Glomerular visceral epithelial cell (primary cell): ENCODE results near the gene RALGPS1.

Experiments used
- DNase-seq: peaks from one replicate; pipeline ENCODE4 v3.0.0-alpha.2; 2016; ENCODE audit errors: extremely low spot score

The RALGPS1 gene

DNA sequence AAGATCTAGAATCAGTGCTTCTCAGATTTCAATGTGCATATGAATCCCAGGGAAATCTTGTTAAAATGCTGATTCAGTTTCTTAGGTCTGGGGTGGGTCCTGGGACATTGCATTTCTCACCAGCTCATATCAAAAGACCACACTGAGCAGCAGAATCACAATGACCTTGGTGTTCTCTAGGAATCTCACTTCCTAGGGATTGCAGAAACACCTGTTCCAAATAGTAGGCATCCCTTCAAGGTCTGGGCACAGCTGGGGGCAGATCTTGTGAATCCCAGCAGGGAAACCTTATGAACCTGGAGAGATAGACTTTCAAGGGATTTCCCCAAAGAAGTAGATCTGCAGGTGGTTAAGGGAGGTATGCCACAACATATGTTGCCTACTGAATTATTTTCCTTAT is 341.1 kb downstream of the RALGPS1 start:
- DNase-seq = no peak

DNA sequence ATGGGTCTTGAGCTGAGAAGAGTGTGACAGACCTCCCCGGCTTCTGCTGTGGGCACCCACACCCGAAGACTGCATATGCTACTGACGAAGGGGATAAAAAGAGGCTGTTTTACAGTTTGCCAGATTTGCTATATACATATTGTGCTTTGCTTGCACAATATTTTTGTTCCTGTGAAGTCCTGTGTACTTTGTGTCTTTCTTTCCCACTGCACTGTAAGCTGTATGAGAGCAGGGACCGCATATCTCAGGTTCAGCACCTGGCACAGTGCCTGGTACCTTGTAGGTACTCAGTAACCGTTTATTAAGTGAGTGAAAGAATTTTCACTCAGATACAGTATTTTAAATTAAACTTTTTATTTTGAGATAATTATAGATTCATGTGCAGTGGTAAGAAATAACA is 341.7 kb downstream of the RALGPS1 start:
- no peak for DNase-seq

DNA sequence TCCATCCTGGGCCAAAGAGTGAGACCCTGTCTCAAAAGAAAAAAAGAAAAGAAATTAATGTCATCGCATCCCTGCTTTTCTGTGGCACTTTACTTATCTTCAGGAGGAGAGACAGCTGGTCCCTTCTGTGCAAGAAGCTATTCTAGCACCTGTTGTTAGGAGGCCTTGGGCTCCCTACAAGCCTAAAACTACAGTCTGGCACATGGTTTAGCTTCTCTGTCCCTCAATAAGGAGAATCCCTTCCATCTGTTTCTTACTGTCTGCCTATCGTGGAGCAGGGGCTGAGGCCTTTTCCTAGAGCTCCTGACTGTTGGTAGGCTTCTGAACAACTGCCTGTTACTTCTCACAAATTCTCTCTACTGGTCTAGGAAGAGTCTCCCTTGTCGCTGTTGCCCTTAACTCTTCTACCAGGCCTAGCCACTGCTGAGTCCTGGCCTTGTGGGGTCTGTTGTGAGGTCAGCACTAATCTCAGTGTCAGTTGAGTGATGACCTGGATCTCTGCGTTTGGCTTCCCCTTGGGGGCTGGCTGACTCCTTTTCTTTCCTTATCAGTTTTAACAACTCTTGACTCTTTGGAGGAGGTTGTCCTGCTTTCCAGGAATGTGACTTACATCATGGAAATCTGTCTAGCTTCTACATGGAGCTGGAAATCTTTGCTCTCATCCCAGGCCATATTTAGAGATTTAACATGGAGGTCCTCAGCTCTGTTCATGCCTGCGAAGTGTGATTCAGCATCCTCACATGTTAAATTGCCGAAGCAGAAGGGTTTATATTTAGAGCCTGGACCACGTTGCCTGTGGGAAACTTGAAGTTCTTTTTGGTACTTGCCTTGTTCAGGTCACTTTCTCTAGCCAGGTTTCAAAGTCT is 344.3 kb downstream of the RALGPS1 start:
- no peak for DNase-seq

DNA sequence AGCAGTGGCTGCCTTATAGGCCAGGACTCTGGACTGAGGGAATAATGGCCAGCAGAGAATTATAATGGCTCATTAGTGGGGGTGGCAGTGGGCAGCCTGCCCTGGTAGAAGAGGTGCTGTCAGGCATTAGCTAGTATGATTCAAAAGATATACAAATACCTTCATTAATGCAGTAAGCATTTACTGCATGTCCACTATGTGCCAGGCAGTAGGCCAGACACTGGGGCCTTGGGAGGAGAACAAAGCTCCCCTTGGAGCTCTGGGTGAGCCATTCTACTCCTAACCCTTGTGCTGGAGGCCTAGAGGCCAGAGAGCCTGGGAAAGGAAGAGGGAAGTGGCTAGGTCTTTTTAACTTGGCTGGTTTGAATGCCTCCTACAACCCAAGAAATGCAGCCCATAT is 348.0 kb downstream of the RALGPS1 start:
- no peak for DNase-seq

DNA sequence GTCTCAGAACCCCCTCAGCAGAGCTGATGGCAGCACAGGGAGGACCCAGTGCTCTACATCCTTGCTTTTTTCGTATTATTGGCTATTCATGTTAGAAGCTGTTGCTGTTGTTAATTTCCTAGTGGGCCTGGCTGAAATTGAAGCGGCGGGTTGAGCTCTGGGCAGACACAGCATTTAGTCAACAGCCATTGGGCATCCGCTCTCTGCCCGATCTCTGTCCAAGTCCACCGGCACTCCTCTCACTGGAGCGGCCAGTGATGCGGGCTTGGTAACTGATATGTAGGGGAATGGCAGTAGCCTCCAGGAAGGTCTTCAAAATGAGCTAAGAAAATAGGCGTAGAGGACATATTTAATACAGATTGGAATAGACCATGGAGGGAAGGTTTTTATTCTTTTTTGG is 348.7 kb downstream of the RALGPS1 start:
- no peak for DNase-seq

DNA sequence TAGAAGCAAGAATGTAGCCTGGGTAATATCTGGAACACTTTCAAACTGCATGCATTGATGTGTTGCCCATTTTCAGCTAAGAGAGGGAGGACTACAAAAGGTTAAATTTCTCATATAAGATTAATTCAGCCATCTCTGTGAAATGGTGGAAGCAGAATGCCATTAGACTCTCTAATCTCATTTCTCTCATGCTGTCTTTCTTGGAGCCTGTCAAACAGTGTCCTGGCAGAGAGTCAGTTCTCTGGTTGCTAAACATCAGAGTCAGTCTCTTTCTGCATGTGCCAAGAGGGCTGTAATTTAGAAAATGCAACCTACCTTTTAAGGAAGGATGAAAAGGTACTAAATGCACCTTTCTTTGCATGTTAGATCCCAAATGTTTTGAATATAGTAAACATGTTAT is 349.1 kb downstream of the RALGPS1 start:
- DNase-seq = no peak

DNA sequence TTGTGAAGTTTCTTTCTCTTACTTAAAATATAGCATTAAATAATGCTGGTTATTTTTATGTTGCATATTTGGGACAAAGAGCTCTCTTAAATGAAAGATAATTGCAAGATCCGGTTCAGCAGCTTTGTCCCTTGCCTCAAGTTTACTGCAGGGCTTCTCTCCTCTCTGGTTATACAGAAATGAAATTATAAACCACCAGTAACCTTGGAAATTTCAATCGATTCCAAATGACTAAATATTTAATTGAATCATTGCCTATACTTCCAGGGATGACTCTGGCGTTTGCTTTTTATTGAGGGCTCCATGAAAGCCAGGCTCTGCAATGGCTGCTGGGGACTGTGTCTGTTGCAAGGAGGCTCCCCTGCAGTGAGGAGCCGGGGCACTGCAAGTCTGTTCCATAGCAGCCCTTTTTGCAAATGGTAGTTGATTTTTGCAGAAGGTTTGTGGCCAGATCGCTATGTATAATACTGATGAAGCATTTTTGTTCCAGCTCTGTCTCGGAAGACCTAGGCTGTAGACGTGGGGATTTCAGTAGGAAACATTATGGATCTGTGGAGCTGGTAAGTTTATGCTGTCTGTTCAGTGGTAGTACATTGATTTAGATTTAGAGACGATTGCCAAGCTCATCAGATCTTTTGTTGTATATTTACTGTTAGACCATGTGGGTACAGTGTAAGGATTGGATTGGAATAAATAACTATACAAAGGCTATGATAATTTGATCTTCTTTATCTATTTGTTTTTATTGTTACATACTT is 350.1 kb downstream of the RALGPS1 start, which contains the start of gene GARNL3:
Gene GARNL3 (plus strand): TSS at position 313 of the 758 bp plus-strand sequence. CDS start 104 bp downstream, at position 417.
- no peak for DNase-seq

DNA sequence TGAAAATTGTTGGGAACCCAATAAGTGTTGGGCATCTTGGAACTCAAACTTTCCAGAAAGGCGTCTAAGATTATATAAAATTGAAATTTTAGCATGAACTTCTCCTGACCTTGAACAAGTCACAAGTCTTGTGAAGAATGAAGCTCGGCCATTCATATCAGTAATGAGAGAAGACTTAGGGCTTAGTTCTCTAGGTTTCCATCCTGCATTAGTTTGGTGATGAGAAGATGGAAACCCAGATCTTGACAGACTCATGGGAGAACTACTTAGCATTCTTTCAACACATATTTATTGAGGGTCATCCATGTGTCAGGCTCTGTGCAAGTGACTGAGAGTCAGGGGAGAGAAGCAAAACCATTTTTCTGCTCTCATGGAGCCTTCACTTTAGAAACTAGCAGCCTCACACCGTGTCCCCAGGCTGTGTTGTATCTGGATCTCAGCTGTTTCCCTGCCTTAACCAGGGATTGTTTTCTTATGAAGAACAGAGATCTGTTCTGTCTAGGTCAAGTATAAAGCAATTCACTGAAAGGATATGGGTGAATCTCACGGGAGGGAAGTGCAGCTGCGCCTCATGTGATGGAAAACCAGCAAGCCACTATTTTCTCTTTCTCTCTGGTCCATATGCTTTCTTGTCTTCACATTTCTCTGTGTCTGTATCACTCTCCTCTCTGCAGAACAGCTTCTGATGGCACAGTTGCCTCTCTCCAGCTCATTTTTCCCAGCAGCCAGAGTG is 353.4 kb downstream of the RALGPS1 start:
- no peak for DNase-seq

DNA sequence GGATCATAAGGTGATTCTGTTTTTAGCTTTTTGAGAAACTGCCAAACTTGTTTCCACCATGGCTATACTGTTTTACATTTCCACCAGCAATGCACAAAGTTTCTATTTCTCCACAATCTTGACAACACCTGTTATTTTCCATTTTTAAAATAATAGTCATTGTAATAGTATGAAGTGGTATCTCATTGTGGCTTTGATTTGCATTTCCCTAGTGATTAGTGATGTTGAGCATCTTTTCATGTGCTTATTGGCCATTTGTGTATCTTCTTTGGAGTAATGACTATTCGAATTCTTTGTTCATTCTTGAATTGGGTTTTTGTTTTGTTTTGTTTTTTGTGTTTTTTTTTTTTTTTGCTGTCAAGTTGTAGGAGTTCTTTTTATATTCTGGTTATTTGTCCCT is 354.9 kb downstream of the RALGPS1 start:
- DNase-seq = no peak
